HG03108 (cell line): ENCODE data around the gene MCAT.

ENCODE experiments used
- ATAC-seq: cut with Tn5 transposase; IDR thresholded peaks from one replicate; pipeline ENCODE4 v1.9.1; 2021; ENCODE audit warnings: moderate library complexity; ENCODE audit not compliant: unreplicated experiment

MCAT gene

GRCh38 chr22:43094085-43094484 lies 49.1 kb downstream of the MCAT start:
- ATAC-seq = no peak

GRCh38 chr22:43092085-43092484 lies 51.1 kb downstream of the MCAT start:
- ATAC-seq = no peak

GRCh38 chr22:43090130-43090789 lies 52.9 kb downstream of the MCAT start:
- ATAC-seq = no peak

DNA sequence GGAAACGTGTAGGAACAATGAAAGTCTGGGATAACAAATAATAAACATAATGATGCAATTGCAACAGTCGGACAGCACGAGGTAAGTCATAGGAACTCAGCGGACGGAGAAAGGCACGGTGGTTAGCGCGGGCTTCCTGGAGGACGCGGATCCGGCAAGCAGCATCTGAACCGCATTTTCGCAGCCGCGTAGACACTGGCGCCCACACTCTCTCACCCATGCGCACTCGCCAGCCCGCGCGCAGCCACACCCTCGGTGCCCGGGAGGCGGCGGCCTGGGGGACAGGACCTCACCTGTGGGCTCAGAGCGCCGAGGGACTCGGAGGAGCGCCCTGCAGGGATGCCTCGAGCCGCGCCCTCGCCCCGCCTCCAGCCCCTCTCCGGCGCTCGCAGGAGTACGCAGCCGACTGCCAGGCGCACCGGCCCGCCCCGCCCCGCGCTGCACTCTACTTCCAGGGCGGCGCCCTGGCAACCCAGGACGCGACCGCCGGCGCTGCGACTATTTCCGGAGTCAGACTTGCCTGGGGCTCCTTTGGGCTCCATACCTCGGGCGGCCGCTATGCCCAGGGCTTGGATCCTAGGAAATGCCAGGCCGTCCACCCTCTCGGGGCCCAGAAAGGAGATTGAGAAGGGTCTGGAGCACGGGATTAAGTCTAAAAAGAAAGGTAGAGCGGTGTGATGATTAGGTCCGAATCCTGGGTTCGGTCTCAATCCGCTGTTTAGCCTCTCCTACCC lies 54.0 kb downstream of the MCAT start, which contains the start of gene TTLL1:
Gene TTLL1 (minus strand): TSS at position 408 of the 734 bp plus-strand sequence. CDS start 13,805 bp downstream, outside the sequence.
- ATAC-seq = peak; percentile 74

DNA sequence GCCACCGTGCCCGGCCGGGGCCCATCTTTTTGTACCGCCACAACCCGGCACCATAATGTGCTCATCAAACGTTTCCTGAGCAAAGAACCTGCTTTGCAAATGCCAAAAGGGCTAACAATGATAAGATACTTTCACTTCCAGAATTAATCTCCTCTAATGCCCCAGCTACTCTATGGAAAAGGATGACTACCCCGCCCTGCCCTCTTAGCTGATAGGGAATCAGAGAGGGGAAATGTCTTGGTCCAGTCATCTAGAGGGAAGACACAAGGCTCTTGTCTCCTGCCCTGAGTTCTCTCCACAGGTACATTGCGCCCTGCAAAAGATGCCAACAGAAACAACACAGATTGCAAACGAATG lies 54.6 kb downstream of the MCAT start:
- no peak for ATAC-seq

DNA sequence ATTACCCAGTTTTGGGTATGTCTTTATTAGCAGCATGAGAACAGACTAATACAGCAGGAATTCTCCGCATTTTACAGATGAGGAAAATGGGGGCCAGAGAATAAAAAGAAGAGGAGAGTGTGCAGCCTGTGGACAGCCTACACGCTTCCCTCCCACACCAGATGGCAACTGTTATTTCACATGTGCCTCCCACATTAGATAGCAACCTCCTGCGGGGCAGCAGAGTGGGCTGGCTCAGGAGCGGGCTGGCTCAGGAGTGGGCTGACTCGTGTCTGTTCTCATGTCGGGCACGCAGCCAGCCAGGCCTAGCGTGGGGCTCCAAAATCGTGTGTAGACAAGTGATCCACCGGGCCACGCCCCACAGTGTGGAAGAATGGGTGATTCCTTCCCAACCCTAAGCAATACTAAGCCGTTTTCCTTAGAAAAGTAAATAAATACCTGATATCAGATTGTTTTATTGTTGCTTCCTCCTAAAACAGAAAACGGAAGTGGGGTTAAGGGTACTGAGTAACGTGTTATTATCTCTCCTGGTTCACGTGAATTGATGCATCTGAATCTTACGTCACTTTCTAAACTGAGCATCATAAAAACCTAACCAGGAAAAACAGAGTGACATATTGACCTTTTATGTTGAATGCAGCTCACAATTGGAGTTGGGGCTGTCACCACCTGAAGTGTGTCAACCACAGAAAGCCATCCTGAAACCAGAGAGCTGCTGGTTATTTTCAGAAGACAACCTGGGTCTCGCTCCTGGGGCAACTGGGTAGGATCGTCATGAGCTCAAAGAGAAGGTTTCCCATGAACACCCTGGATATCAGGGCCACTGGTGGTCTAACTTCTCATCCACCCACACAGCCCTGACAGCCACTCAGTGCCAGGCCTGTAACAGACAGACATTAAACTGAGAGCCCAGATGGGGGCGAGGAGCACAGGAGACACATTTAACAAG lies 57.3 kb downstream of the MCAT start:
- no peak for ATAC-seq
